TTC549 (cell line): ENCODE measurements around the gene AIG1.
"Not testable (repeated sequence)": the region's sequence is repeated elsewhere in the genome, so short reads cannot be mapped to it uniquely, and the experiment has no call there.

Experiments used
- FAIRE-seq: peaks from 2 replicates; lab custom pipeline; 2012; peaks lifted over from hg19 to GRCh38; lab: Jason Lieb, UNC

AIG1 gene

GRCh38 chr6:143128681-143129015, 68.0 kb downstream of the AIG1 start:
- FAIRE-seq, result no peak

- no peak for FAIRE-seq
Measured at GRCh38 chr6:143130928-143131327, 70.2 kb downstream of the AIG1 start.

- no peak for FAIRE-seq
Measured at GRCh38 chr6:143135325-143135724, 74.6 kb downstream of the AIG1 start.

GRCh38 chr6:143135797-143136561, 75.3 kb downstream of the AIG1 start:
- no peak for FAIRE-seq

GRCh38 chr6:143136647-143137046, 76.0 kb downstream of the AIG1 start:
- no peak for FAIRE-seq

GRCh38 chr6:143139239-143139784, 78.6 kb downstream of the AIG1 start:
- no peak for FAIRE-seq

- not testable (repeated sequence) for FAIRE-seq
Measured at GRCh38 chr6:143139884-143140283, 79.2 kb downstream of the AIG1 start.

GRCh38 chr6:143140767-143141166, 80.1 kb downstream of the AIG1 start:
- no peak for FAIRE-seq

GRCh38 chr6:143141442-143141841, 80.8 kb downstream of the AIG1 start:
- no peak for FAIRE-seq

- FAIRE-seq, result no peak
Measured at GRCh38 chr6:143146186-143146851, 85.6 kb downstream of the AIG1 start.

GRCh38 chr6:143149771-143150170, 89.1 kb downstream of the AIG1 start:
- FAIRE-seq, result no peak

- no peak for FAIRE-seq
Measured at GRCh38 chr6:143150281-143150680, 89.6 kb downstream of the AIG1 start.

- no peak for FAIRE-seq
Measured at GRCh38 chr6:143151381-143151780, 90.7 kb downstream of the AIG1 start.

GRCh38 chr6:143155681-143156080, 95.0 kb downstream of the AIG1 start:
- no peak for FAIRE-seq

GRCh38 chr6:143157131-143157530, 96.4 kb downstream of the AIG1 start:
- no peak for FAIRE-seq

GRCh38 chr6:143158113-143158581, 97.5 kb downstream of the AIG1 start:
- no peak for FAIRE-seq

GRCh38 chr6:143159001-143159400, 98.3 kb downstream of the AIG1 start:
- no peak for FAIRE-seq

GRCh38 chr6:143160015-143160414, 99.3 kb downstream of the AIG1 start:
- FAIRE-seq, result no peak

- no peak for FAIRE-seq
Measured at GRCh38 chr6:143160439-143161220, 99.9 kb downstream of the AIG1 start.

GRCh38 chr6:143163621-143164020, 102.9 kb downstream of the AIG1 start:
- no peak for FAIRE-seq

GRCh38 chr6:143164565-143165105, 103.9 kb downstream of the AIG1 start:
- no peak for FAIRE-seq

GRCh38 chr6:143165315-143165855, 104.7 kb downstream of the AIG1 start:
- no peak for FAIRE-seq
